Peyer's patch (tissue), 4 donors: ENCODE measurements around the gene GIPC1.

Source experiments
- CTCF ChIP-seq, 6 experiments: fragments of 450-650 bp in 4 of 6; fragments of 200-600 bp in 2 of 6; sonication (generic) in 1 of 6; IDR thresholded peaks; one replicate each; pipeline ENCODE4 v1.5.1; 2017 to 2019; ENCODE audit warnings: antibody characterized with exemption in 6 of 6, mild to moderate bottlenecking in 3 of 6, moderate library complexity in 1 of 6
- POLR2A ChIP-seq, 2 donors: fragments of 450-650 bp; IDR thresholded peaks; one replicate each; pipeline ENCODE4 v1.5.1; 2017; ENCODE audit warnings: antibody characterized with exemption in 2 of 2, mild to moderate bottlenecking in 2 of 2, moderate library complexity in 2 of 2

GRCh38 chr19:14544977-14545715 is 49.2 kb upstream of the GIPC1 start:
- TF ChIP-seq CTCF (IDR thresholded peaks at IDR 0.05) (no peak), POLR2A (IDR thresholded peaks at IDR 0.05) (no peak)
